ENCODE results near the gene UVSSA.

GRCh38 chr4:1417522-1418390 is 70.7 kb downstream of the UVSSA start:
- TF ChIP-seq CTCF (IDR thresholded peaks at IDR 0.05; ENCODE audit: low read depth, low read length) (no peak), EZH2phosphoT487 (IDR thresholded peaks at IDR 0.05; ENCODE audit: low read depth) (no peak)
